OCI-LY7 (cell line): Measurements from ENCODE around the gene NRF1.
"Not testable (repeated sequence)": the region's sequence is repeated elsewhere in the genome, so short reads cannot be mapped to it uniquely, and the experiment has no call there.

Experiments
- EZH2phosphoT487 ChIP-seq: fragments of 200-600 bp; sonication (generic); IDR thresholded peaks from 2 replicates; pipeline ENCODE4 v1.6.1; 2018; ENCODE audit warnings: low read depth, borderline replicate concordance, mild to moderate bottlenecking, mixed run types, antibody characterized with exemption, low read length, moderate library complexity, mixed read lengths
- TF ChIP-seq, protein P1 (sequence below): fragments of 200-600 bp; sonication (generic); conservative IDR thresholded peaks from 2 replicates; pipeline ENCODE4 v1.5.1; 2014; ENCODE audit warnings: mild to moderate bottlenecking, antibody characterized with exemption, low read length, moderate library complexity, mixed read lengths

DNA sequence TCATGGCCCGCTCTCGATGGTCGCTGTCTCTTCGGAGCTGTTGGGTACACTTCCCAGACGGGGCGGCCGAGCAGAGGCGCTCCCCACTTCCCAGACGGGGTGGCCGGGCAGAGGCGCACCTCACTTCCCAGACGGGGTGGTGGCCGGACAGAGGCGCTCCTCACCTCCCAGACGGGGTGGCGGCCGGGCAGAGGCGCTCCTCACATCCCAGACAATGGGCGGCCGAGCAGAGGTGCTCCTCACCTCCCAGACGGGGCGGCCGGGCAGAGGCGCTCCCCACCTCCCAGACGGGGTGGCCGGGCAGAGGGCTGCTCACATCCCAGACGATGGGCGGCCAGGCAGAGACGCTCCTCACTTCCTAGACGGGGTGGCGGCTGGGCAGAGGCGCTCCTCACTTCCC is 51.7 kb downstream of the NRF1 start:
- TF ChIP-seq, protein P1, sequence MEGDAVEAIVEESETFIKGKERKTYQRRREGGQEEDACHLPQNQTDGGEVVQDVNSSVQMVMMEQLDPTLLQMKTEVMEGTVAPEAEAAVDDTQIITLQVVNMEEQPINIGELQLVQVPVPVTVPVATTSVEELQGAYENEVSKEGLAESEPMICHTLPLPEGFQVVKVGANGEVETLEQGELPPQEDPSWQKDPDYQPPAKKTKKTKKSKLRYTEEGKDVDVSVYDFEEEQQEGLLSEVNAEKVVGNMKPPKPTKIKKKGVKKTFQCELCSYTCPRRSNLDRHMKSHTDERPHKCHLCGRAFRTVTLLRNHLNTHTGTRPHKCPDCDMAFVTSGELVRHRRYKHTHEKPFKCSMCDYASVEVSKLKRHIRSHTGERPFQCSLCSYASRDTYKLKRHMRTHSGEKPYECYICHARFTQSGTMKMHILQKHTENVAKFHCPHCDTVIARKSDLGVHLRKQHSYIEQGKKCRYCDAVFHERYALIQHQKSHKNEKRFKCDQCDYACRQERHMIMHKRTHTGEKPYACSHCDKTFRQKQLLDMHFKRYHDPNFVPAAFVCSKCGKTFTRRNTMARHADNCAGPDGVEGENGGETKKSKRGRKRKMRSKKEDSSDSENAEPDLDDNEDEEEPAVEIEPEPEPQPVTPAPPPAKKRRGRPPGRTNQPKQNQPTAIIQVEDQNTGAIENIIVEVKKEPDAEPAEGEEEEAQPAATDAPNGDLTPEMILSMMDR, result not testable (repeated sequence)
- TF ChIP-seq EZH2phosphoT487, result not testable (repeated sequence)
